Stomach (tissue), 4 donors: ENCODE measurements around the gene SHANK1.

Experiments used
- POLR2A ChIP-seq, 4 donors: fragments of 450-650 bp; IDR thresholded peaks; one replicate each; pipeline ENCODE4 v1.6.1; 2016; ENCODE audit warnings: antibody characterized with exemption in 4 of 4, control low read depth in 2 of 4, mild to moderate bottlenecking in 1 of 4, moderate library complexity in 1 of 4
- POLR2AphosphoS5 ChIP-seq, 3 donors: sonication (generic); formaldehyde crosslinking; IDR thresholded peaks; one replicate each; pipeline ENCODE4 v1.6.1; 2016; ENCODE audit warnings: antibody characterized with exemption in 3 of 3
- TF ChIP-seq, protein P1 (sequence below), 7 experiments: fragments of 450-650 bp in 4 of 7; fragments of 200-600 bp in 3 of 7; sonication (generic) in 3 of 7; IDR thresholded peaks; one replicate each; pipeline ENCODE4 v1.5.1; 2016 to 2019; ENCODE audit warnings: antibody characterized with exemption in 7 of 7, control low read depth in 2 of 7, mild to moderate bottlenecking in 1 of 7

DNA sequence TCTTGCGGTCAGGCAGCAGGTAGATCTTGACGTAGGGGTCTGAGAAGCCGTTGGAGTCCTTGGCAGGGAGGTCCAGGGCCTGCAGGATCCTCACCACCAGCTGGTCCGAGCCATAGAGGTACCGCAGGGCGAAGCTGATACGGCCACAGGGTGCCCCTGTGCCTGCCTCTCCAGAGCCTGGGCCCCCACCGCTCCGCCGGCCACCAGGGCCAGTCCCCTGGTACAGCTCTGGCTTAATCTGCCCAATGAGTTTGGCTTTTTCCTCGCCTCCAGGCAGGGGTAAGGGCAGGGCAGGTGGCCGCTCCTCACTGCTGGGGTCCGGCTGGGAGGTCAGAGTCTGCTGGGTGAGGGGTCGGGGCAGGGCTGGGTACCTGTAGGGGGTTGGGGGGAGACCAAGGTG, 89.8 kb downstream of the SHANK1 start:
- TF ChIP-seq POLR2AphosphoS5 (IDR thresholded peaks at IDR 0.05) (no peak), POLR2A (IDR thresholded peaks at IDR 0.05) (no peak)
- TF ChIP-seq, protein P1, sequence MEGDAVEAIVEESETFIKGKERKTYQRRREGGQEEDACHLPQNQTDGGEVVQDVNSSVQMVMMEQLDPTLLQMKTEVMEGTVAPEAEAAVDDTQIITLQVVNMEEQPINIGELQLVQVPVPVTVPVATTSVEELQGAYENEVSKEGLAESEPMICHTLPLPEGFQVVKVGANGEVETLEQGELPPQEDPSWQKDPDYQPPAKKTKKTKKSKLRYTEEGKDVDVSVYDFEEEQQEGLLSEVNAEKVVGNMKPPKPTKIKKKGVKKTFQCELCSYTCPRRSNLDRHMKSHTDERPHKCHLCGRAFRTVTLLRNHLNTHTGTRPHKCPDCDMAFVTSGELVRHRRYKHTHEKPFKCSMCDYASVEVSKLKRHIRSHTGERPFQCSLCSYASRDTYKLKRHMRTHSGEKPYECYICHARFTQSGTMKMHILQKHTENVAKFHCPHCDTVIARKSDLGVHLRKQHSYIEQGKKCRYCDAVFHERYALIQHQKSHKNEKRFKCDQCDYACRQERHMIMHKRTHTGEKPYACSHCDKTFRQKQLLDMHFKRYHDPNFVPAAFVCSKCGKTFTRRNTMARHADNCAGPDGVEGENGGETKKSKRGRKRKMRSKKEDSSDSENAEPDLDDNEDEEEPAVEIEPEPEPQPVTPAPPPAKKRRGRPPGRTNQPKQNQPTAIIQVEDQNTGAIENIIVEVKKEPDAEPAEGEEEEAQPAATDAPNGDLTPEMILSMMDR (IDR thresholded peaks at IDR 0.05), result no peak
